ENCODE results near the gene MTARC2. TPM values are rescaled to one million over a fixed set of nuclear protein-coding genes. Genes with fewer than 3 reads are reported as not detected.

MTARC2 gene
- total RNA-seq, 1 experiment from 2014 or later = 15.2 TPM

DNA sequence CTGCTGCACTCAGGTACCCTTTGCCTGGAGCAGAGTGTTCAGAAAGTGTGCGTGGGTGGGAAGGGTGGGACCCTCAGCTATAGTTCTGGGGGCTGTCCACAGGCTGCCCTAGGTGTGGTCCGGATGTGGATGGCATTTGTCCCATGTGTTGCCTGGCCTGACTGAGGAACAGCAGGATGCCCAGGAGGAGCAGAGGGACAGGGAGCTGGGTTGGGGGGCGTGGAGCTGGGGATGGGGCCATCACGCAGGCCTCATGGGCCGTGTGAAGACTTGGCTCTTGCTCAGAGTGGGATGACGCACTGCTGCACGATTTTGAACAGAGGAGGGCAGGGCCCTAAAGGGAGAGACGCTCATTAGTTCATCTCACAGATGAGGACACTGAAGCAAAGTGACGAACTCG lies 41.0 kb upstream of the MTARC2 start:
- H3K27ac Mint-ChIP-seq = no peak overlapping the region
- no peak for DNase-seq (ENCODE audit: low spot score)
- peaks cover 23% of the 10 kb centered on the region for H3K4me1 Mint-ChIP-seq
- H3K9me3 Mint-ChIP-seq = no peaks in the 10 kb centered on the region
- no peaks in the 10 kb centered on the region; the same call in 1 of the 2 replicates for H3K27me3 Mint-ChIP-seq (ENCODE audit: low read depth)
- ATAC-seq = no peak
- ChIA-PET CTCF (interaction anchor here (1.6 to 2.1 kb wide), 2 partner anchors 26 to 70 kb away, joined by 4 to 8 read pairs; no protein-coding TSS in a partner anchor), POLR2A (interaction anchor here (1.1 kb wide), 1 partner anchor 16 kb away, joined by 9 read pairs; no protein-coding TSS in a partner anchor)
- no peaks in the 10 kb centered on the region for H3K36me3 Mint-ChIP-seq
- TF ChIP-seq, protein P1, sequence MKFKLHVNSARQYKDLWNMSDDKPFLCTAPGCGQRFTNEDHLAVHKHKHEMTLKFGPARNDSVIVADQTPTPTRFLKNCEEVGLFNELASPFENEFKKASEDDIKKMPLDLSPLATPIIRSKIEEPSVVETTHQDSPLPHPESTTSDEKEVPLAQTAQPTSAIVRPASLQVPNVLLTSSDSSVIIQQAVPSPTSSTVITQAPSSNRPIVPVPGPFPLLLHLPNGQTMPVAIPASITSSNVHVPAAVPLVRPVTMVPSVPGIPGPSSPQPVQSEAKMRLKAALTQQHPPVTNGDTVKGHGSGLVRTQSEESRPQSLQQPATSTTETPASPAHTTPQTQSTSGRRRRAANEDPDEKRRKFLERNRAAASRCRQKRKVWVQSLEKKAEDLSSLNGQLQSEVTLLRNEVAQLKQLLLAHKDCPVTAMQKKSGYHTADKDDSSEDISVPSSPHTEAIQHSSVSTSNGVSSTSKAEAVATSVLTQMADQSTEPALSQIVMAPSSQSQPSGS (CRISPR knock-in tag; IDR thresholded peaks at IDR 0.05; ENCODE audit: borderline replicate concordance, low read depth) = no peak
- TF ChIP-seq RORB (CRISPR knock-in tag; IDR thresholded peaks at IDR 0.05) (no peak), IRF2 (CRISPR knock-in tag; IDR thresholded peaks at IDR 0.05; ENCODE audit: borderline replicate concordance, low read depth) (no peak), NR3C1 (CRISPR knock-in tag; conservative IDR thresholded peaks at IDR 0.05; ENCODE audit: low read depth) (no peak), NR2C2 (CRISPR knock-in tag; IDR thresholded peaks at IDR 0.05) (no peak), ZNF423 (CRISPR knock-in tag; IDR thresholded peaks at IDR 0.05) (no peak), NR1H2 (CRISPR knock-in tag; IDR thresholded peaks at IDR 0.05) (no peak), ZNF138 (CRISPR knock-in tag; conservative IDR thresholded peaks at IDR 0.05) (no peak), JAZF1 (CRISPR knock-in tag; IDR thresholded peaks at IDR 0.05) (no peak), HMGA2 (CRISPR knock-in tag; IDR thresholded peaks at IDR 0.05) (no peak)
- TF ChIP-seq, protein P2, sequence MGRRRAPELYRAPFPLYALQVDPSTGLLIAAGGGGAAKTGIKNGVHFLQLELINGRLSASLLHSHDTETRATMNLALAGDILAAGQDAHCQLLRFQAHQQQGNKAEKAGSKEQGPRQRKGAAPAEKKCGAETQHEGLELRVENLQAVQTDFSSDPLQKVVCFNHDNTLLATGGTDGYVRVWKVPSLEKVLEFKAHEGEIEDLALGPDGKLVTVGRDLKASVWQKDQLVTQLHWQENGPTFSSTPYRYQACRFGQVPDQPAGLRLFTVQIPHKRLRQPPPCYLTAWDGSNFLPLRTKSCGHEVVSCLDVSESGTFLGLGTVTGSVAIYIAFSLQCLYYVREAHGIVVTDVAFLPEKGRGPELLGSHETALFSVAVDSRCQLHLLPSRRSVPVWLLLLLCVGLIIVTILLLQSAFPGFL (CRISPR knock-in tag; IDR thresholded peaks at IDR 0.05; ENCODE audit: borderline replicate concordance) = no peak
- TF ChIP-seq, protein P3, sequence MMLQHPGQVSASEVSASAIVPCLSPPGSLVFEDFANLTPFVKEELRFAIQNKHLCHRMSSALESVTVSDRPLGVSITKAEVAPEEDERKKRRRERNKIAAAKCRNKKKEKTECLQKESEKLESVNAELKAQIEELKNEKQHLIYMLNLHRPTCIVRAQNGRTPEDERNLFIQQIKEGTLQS (CRISPR knock-in tag; conservative IDR thresholded peaks at IDR 0.05) = no peak
- TF ChIP-seq, protein P4, sequence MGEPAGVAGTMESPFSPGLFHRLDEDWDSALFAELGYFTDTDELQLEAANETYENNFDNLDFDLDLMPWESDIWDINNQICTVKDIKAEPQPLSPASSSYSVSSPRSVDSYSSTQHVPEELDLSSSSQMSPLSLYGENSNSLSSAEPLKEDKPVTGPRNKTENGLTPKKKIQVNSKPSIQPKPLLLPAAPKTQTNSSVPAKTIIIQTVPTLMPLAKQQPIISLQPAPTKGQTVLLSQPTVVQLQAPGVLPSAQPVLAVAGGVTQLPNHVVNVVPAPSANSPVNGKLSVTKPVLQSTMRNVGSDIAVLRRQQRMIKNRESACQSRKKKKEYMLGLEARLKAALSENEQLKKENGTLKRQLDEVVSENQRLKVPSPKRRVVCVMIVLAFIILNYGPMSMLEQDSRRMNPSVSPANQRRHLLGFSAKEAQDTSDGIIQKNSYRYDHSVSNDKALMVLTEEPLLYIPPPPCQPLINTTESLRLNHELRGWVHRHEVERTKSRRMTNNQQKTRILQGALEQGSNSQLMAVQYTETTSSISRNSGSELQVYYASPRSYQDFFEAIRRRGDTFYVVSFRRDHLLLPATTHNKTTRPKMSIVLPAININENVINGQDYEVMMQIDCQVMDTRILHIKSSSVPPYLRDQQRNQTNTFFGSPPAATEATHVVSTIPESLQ (CRISPR knock-in tag; IDR thresholded peaks at IDR 0.05) = no peak
- H3K4me3 Mint-ChIP-seq = no peak overlapping the region

DNA sequence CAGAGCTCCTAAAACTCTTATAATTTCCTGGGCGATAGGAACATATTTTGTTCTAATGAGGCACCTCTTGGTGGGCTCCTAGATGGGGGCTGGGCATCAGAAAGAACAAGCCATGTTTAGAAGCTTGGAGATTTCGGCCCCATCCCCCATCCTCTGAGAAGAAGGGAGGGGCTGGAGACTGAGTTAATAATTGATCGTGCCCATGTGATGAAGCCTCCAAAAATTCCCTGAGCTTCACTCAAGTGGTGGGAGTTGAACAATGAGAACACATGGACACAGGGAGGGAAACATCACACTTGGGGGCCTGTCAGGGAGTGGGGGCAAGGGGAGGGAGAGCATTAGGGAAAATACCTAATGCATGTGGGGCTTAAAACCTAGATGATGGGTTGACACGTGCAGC lies 39.9 kb upstream of the MTARC2 start:
- no peak for ATAC-seq
- ChIA-PET POLR2A (no interaction called here), CTCF (interaction anchor here (2.1 kb wide), 1 partner anchor 25 kb away, joined by 8 read pairs; no protein-coding TSS in a partner anchor)
- TF ChIP-seq ZNF138 (CRISPR knock-in tag; conservative IDR thresholded peaks at IDR 0.05) (no peak), ZNF121 (CRISPR knock-in tag; IDR thresholded peaks at IDR 0.05) (no peak), NR1H2 (CRISPR knock-in tag; IDR thresholded peaks at IDR 0.05) (no peak), ELF4 (CRISPR knock-in tag; IDR thresholded peaks at IDR 0.05; ENCODE audit: low read depth) (no peak)
- TF ChIP-seq, protein P5, sequence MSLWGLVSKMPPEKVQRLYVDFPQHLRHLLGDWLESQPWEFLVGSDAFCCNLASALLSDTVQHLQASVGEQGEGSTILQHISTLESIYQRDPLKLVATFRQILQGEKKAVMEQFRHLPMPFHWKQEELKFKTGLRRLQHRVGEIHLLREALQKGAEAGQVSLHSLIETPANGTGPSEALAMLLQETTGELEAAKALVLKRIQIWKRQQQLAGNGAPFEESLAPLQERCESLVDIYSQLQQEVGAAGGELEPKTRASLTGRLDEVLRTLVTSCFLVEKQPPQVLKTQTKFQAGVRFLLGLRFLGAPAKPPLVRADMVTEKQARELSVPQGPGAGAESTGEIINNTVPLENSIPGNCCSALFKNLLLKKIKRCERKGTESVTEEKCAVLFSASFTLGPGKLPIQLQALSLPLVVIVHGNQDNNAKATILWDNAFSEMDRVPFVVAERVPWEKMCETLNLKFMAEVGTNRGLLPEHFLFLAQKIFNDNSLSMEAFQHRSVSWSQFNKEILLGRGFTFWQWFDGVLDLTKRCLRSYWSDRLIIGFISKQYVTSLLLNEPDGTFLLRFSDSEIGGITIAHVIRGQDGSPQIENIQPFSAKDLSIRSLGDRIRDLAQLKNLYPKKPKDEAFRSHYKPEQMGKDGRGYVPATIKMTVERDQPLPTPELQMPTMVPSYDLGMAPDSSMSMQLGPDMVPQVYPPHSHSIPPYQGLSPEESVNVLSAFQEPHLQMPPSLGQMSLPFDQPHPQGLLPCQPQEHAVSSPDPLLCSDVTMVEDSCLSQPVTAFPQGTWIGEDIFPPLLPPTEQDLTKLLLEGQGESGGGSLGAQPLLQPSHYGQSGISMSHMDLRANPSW (CRISPR knock-in tag; conservative IDR thresholded peaks at IDR 0.05; ENCODE audit: low read depth) = no peak
- TF ChIP-seq, protein P2 (CRISPR knock-in tag; IDR thresholded peaks at IDR 0.05; ENCODE audit: borderline replicate concordance) = no peak
- TF ChIP-seq, protein P4 (CRISPR knock-in tag; IDR thresholded peaks at IDR 0.05) = no peak
- TF ChIP-seq, protein P6, sequence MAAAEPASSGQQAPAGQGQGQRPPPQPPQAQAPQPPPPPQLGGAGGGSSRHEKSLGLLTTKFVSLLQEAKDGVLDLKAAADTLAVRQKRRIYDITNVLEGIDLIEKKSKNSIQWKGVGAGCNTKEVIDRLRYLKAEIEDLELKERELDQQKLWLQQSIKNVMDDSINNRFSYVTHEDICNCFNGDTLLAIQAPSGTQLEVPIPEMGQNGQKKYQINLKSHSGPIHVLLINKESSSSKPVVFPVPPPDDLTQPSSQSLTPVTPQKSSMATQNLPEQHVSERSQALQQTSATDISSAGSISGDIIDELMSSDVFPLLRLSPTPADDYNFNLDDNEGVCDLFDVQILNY (CRISPR knock-in tag; IDR thresholded peaks at IDR 0.05) = no peak
- TF ChIP-seq, protein P7, sequence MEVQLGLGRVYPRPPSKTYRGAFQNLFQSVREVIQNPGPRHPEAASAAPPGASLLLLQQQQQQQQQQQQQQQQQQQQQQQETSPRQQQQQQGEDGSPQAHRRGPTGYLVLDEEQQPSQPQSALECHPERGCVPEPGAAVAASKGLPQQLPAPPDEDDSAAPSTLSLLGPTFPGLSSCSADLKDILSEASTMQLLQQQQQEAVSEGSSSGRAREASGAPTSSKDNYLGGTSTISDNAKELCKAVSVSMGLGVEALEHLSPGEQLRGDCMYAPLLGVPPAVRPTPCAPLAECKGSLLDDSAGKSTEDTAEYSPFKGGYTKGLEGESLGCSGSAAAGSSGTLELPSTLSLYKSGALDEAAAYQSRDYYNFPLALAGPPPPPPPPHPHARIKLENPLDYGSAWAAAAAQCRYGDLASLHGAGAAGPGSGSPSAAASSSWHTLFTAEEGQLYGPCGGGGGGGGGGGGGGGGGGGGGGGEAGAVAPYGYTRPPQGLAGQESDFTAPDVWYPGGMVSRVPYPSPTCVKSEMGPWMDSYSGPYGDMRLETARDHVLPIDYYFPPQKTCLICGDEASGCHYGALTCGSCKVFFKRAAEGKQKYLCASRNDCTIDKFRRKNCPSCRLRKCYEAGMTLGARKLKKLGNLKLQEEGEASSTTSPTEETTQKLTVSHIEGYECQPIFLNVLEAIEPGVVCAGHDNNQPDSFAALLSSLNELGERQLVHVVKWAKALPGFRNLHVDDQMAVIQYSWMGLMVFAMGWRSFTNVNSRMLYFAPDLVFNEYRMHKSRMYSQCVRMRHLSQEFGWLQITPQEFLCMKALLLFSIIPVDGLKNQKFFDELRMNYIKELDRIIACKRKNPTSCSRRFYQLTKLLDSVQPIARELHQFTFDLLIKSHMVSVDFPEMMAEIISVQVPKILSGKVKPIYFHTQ (CRISPR knock-in tag; IDR thresholded peaks at IDR 0.05) = no peak

More for the DNA sequence above, 39.9 kb upstream of the MTARC2 start:
- no peaks in the 10 kb centered on the region for H3K9me3 Mint-ChIP-seq
- H3K27me3 Mint-ChIP-seq (ENCODE audit: low read depth) = no peaks in the 10 kb centered on the region; the same call in 1 of the 2 replicates
- DNase-seq (ENCODE audit: low spot score) = no peak
- H3K27ac Mint-ChIP-seq = no peak overlapping the region
- peaks cover 12% of the 10 kb centered on the region for H3K4me1 Mint-ChIP-seq
- H3K4me3 Mint-ChIP-seq = no peak overlapping the region
- H3K36me3 Mint-ChIP-seq = no peaks in the 10 kb centered on the region
